ENCODE measurements around the gene CDK5.

- TF ChIP-seq CTCF (IDR thresholded peaks at IDR 0.05) (no peak), POLR2AphosphoS5 (IDR thresholded peaks at IDR 0.05) (no peak), POLR2A (IDR thresholded peaks at IDR 0.05) (no peak)
Observed at GRCh38 chr7:151034312-151035025, 23.2 kb downstream of the CDK5 start.

All from prostate gland (tissue), 2 donors.